ENCODE results near the gene PRAME. TPM values are rescaled to one million over a fixed set of nuclear protein-coding genes. Genes with fewer than 3 reads are reported as not detected.

PRAME gene
- total RNA-seq, 1 experiment from 2014 or later, result not detected

GRCh38 chr22:22558071-22558971 lies 744 bp downstream of the PRAME start:
- DNase-seq (ENCODE audit: unreplicated experiment), result no peak
- Mint-ChIP-seq H3K4me1 (ENCODE audit: insufficient read depth, unreplicated experiment) (no peaks in the 10 kb centered on the region), H3K4me3 (ENCODE audit: unreplicated experiment) (no peak overlapping the region), H3K27me3 (ENCODE audit: insufficient read depth, unreplicated experiment) (peaks cover 7% of the 10 kb centered on the region), H3K27ac (ENCODE audit: low read depth, unreplicated experiment) (no peak overlapping the region), H3K9me3 (ENCODE audit: unreplicated experiment) (no peaks in the 10 kb centered on the region), H3K36me3 (ENCODE audit: insufficient read depth, unreplicated experiment) (no peaks in the 10 kb centered on the region)
- no TSS peak for BruUV-seq (replicated peaks)
- ChIA-PET CTCF (interaction anchor here (0.7 to 1.2 kb wide), 2 partner anchors 28 to 404 kb away, joined by 3 read pairs; no protein-coding TSS in a partner anchor), POLR2A (no interaction called here)
- intact Hi-C loops (cut with micrococcal nuclease), result no loop called here
- TF ChIP-seq CTCF (IDR thresholded peaks at IDR 0.05; ENCODE audit: unreplicated experiment), result no peak

- ChIA-PET CTCF (no interaction called here), POLR2A (no interaction called here)
- intact Hi-C loops (cut with micrococcal nuclease), result no loop called here
- no peak overlapping the region for H3K4me3 Mint-ChIP-seq (ENCODE audit: unreplicated experiment)
- TF ChIP-seq CTCF (IDR thresholded peaks at IDR 0.05; ENCODE audit: unreplicated experiment), result no peak
- no peaks in the 10 kb centered on the region for H3K36me3 Mint-ChIP-seq (ENCODE audit: insufficient read depth, unreplicated experiment)
- no peaks in the 10 kb centered on the region for H3K4me1 Mint-ChIP-seq (ENCODE audit: insufficient read depth, unreplicated experiment)
- H3K27me3 Mint-ChIP-seq (ENCODE audit: insufficient read depth, unreplicated experiment), result peaks cover 8% of the 10 kb centered on the region
- BruUV-seq (replicated peaks), result no TSS peak
- DNase-seq (ENCODE audit: unreplicated experiment), result no peak
- H3K27ac Mint-ChIP-seq (ENCODE audit: low read depth, unreplicated experiment), result no peak overlapping the region
- no peaks in the 10 kb centered on the region for H3K9me3 Mint-ChIP-seq (ENCODE audit: unreplicated experiment)
Observed at GRCh38 chr22:22556995-22557925, 1.8 kb downstream of the PRAME start.

- Mint-ChIP-seq H3K27ac (ENCODE audit: low read depth, unreplicated experiment) (no peak overlapping the region), H3K9me3 (ENCODE audit: unreplicated experiment) (no peaks in the 10 kb centered on the region), H3K4me3 (ENCODE audit: unreplicated experiment) (no peak overlapping the region), H3K36me3 (ENCODE audit: insufficient read depth, unreplicated experiment) (no peaks in the 10 kb centered on the region), H3K4me1 (ENCODE audit: insufficient read depth, unreplicated experiment) (no peaks in the 10 kb centered on the region), H3K27me3 (ENCODE audit: insufficient read depth, unreplicated experiment) (peaks cover 10% of the 10 kb centered on the region)
- BruUV-seq (replicated peaks), result no TSS peak
- no peak for TF ChIP-seq CTCF (IDR thresholded peaks at IDR 0.05; ENCODE audit: unreplicated experiment)
- ChIA-PET CTCF (no interaction called here), POLR2A (no interaction called here)
- no peak for DNase-seq (ENCODE audit: unreplicated experiment)
- intact Hi-C loops (cut with micrococcal nuclease), result no loop called here
Observed at GRCh38 chr22:22556578-22556977, 2.5 kb downstream of the PRAME start.

GRCh38 chr22:22555596-22555995 lies 3.5 kb downstream of the PRAME start:
- no peak for TF ChIP-seq CTCF (IDR thresholded peaks at IDR 0.05; ENCODE audit: unreplicated experiment)
- H3K27me3 Mint-ChIP-seq (ENCODE audit: insufficient read depth, unreplicated experiment), result peaks cover 20% of the 10 kb centered on the region
- H3K4me1 Mint-ChIP-seq (ENCODE audit: insufficient read depth, unreplicated experiment), result no peaks in the 10 kb centered on the region
- H3K36me3 Mint-ChIP-seq (ENCODE audit: insufficient read depth, unreplicated experiment), result no peaks in the 10 kb centered on the region
- H3K4me3 Mint-ChIP-seq (ENCODE audit: unreplicated experiment), result no peak overlapping the region
- no TSS peak for BruUV-seq (replicated peaks)
- intact Hi-C loops (cut with micrococcal nuclease), result no loop called here
- POLR2A ChIA-PET, result no interaction called here
- no peaks in the 10 kb centered on the region for H3K9me3 Mint-ChIP-seq (ENCODE audit: unreplicated experiment)
- CTCF ChIA-PET, result no interaction called here
- no peak overlapping the region for H3K27ac Mint-ChIP-seq (ENCODE audit: low read depth, unreplicated experiment)
- DNase-seq (ENCODE audit: unreplicated experiment), result no peak
